Fibroblast of lung (primary cell): ENCODE measurements around the gene RBMS1.

Source experiments
- EZH2 ChIP-seq: IDR thresholded peaks from 2 replicates; pipeline ENCODE4 v1.5.1; 2012; ENCODE audit warnings: low read length, control low read depth, mild to moderate bottlenecking; ENCODE audit errors: missing control alignments
- TF ChIP-seq, protein P1 (sequence below), 2 donors: IDR thresholded peaks in 1 of 2; conservative IDR thresholded peaks in 1 of 2; 1 replicate in 1 of 2; 2 replicates in 1 of 2; pipeline ENCODE4 v1.5.1; 2011 to 2012; ENCODE audit warnings: low read length in 2 of 2, control low read depth in 1 of 2, inconsistent platforms in 1 of 2, low read depth in 1 of 2, mild to moderate bottlenecking in 1 of 2

GRCh38 chr2:160282063-160282580, 211.5 kb downstream of the RBMS1 start:
- TF ChIP-seq, protein P1, sequence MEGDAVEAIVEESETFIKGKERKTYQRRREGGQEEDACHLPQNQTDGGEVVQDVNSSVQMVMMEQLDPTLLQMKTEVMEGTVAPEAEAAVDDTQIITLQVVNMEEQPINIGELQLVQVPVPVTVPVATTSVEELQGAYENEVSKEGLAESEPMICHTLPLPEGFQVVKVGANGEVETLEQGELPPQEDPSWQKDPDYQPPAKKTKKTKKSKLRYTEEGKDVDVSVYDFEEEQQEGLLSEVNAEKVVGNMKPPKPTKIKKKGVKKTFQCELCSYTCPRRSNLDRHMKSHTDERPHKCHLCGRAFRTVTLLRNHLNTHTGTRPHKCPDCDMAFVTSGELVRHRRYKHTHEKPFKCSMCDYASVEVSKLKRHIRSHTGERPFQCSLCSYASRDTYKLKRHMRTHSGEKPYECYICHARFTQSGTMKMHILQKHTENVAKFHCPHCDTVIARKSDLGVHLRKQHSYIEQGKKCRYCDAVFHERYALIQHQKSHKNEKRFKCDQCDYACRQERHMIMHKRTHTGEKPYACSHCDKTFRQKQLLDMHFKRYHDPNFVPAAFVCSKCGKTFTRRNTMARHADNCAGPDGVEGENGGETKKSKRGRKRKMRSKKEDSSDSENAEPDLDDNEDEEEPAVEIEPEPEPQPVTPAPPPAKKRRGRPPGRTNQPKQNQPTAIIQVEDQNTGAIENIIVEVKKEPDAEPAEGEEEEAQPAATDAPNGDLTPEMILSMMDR (conservative IDR thresholded peaks at IDR 0.05 in 1 of 2, IDR thresholded peaks at IDR 0.05 in 1 of 2; ENCODE audit: low read depth in 1 of 2, low read length in 2 of 2): no peak
- TF ChIP-seq EZH2: no peak
